22Rv1 (cell line): Measurements from ENCODE around the gene SLC43A2.

Source experiments
- CTCF ChIP-seq: fragments of 450-650 bp; IDR thresholded peaks from 2 replicates; pipeline ENCODE4 v1.5.1; 2017; ENCODE audit warnings: mild to moderate bottlenecking
- ZFX ChIP-seq: fragments of 450-650 bp; IDR thresholded peaks from 2 replicates; pipeline ENCODE4 v1.6.1; 2017; ENCODE audit warnings: antibody characterized with exemption, borderline replicate concordance

DNA sequence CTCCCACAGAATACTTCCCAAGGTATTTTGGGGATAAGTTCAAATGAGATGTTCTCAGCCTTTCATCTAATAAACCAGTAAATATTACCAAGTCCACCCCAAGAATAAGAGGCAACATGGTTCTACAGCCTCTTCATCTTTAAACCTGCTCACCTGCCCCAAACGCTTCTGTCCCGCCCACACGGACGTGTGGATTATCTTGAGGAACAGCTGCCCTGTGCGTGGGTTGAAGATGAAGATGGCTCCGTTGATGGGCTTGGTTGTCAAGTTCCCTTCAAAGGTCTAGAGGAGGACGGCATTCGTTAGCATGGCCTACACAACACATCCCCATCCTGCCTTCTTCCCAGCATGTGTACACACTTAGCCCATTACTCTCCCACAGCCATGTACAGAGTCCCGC lies 29.5 kb upstream of the SLC43A2 start:
- TF ChIP-seq CTCF (no peak), ZFX (no peak)
